Measurements from ENCODE around the gene P2RY4. TPM values are rescaled to one million over a fixed set of nuclear protein-coding genes. Genes with fewer than 3 reads are reported as not detected.

The P2RY4 gene
- total and polyA plus RNA-seq, 2 of the 13 experiments (the other 11 are each of a cell fraction or from before 2014, with no cell fraction given) = 0.07 to 0.49 TPM

- TF ChIP-seq ZKSCAN1 (IDR thresholded peaks at IDR 0.05; ENCODE audit: low read length) = no peak
- peak; percentile 65 for TF ChIP-seq GATAD2A (CRISPR knock-in tag; IDR thresholded peaks at IDR 0.05)
- no peak for TF ChIP-seq MAFK (conservative IDR thresholded peaks at IDR 0.05 in 1 of 2, IDR thresholded peaks at IDR 0.05 in 1 of 2; ENCODE audit: low read length in 2 of 2)
- TF ChIP-seq RARA (CRISPR knock-in tag; IDR thresholded peaks at IDR 0.05) = peak; percentile 45
- TF ChIP-seq ZNF709 (CRISPR knock-in tag; IDR thresholded peaks at IDR 0.05) = no peak
- no peak for TF ChIP-seq FOXA1 (IDR thresholded peaks at IDR 0.05)
- peak; percentile 49 for TF ChIP-seq FOXA1 (CRISPR knock-in tag; IDR thresholded peaks at IDR 0.05)
- no peak for TF ChIP-seq SNAI1 (CRISPR knock-in tag; IDR thresholded peaks at IDR 0.05; ENCODE audit: borderline replicate concordance)
- TF ChIP-seq HNF4A (CRISPR knock-in tag; IDR thresholded peaks at IDR 0.05) = 0 out of 2 replicates have a peak, but pooled peaks have one; percentile 11
- TF ChIP-seq PHF21A (CRISPR knock-in tag; IDR thresholded peaks at IDR 0.05) = no peak
- TF ChIP-seq FOSL2 (CRISPR knock-in tag; IDR thresholded peaks at IDR 0.05) = peak; percentile 82
- TF ChIP-seq NR3C1 (CRISPR knock-in tag; IDR thresholded peaks at IDR 0.05) = no peak
- TF ChIP-seq NFE2L1 (CRISPR knock-in tag; IDR thresholded peaks at IDR 0.05; ENCODE audit: borderline replicate concordance) = no peak
- peak; percentile 27; the same call in 1 of the 2 replicates for TF ChIP-seq CREM (IDR thresholded peaks at IDR 0.05)
- no peak for TF ChIP-seq CREM (CRISPR knock-in tag; IDR thresholded peaks at IDR 0.05)
- TF ChIP-seq ZNF646 (CRISPR knock-in tag; IDR thresholded peaks at IDR 0.05) = no peak
Measured at GRCh38 chrX:70254909-70255308, 5.1 kb downstream of the P2RY4 start (continued).

All from HepG2 (cell line).